ENCODE results near the gene FAM110C.
"Not testable (repeated sequence)": the region's sequence is repeated elsewhere in the genome, so short reads cannot be mapped to it uniquely, and the experiment has no call there.

FAM110C gene

GRCh38 chr2:46471-47345 lies at the start of gene FAM110C:
TSS of gene FAM110C (minus strand) at chr2:46505. CDS start at chr2:46385, 120 bp downstream.
- DNase-seq (ENCODE audit: low read depth), result peak; percentile 26

- DNase-seq (ENCODE audit: low read depth), result no peak
Measured at GRCh38 chr2:92326-92725, 46.0 kb upstream of the FAM110C start.

- DNase-seq (ENCODE audit: low read depth), result no peak
Measured at GRCh38 chr2:90645-91312, 44.5 kb upstream of the FAM110C start.

GRCh38 chr2:85761-86160 lies 39.5 kb upstream of the FAM110C start:
- no peak for DNase-seq (ENCODE audit: low read depth)

GRCh38 chr2:84121-84520 lies 37.8 kb upstream of the FAM110C start:
- DNase-seq (ENCODE audit: low read depth), result no peak

- no peak for DNase-seq (ENCODE audit: low read depth)
Measured at GRCh38 chr2:80971-81736, 34.8 kb upstream of the FAM110C start.

GRCh38 chr2:80378-80777 lies 34.1 kb upstream of the FAM110C start:
- no peak for DNase-seq (ENCODE audit: low read depth)

GRCh38 chr2:71309-72035 lies 25.2 kb upstream of the FAM110C start:
- no peak for DNase-seq (ENCODE audit: low read depth)

- no peak for DNase-seq (ENCODE audit: low read depth)
Measured at GRCh38 chr2:69366-70344, 23.4 kb upstream of the FAM110C start.

GRCh38 chr2:68637-69036 lies 22.3 kb upstream of the FAM110C start:
- DNase-seq (ENCODE audit: low read depth), result not testable (repeated sequence)

- DNase-seq (ENCODE audit: low read depth), result no peak
Measured at GRCh38 chr2:66853-67252, 20.5 kb upstream of the FAM110C start.

- no peak for DNase-seq (ENCODE audit: low read depth)
Measured at GRCh38 chr2:65121-65520, 18.8 kb upstream of the FAM110C start.

- DNase-seq (ENCODE audit: low read depth), result no peak
Measured at GRCh38 chr2:55587-56448, 9.5 kb upstream of the FAM110C start.

GRCh38 chr2:51613-52012 lies 5.3 kb upstream of the FAM110C start:
- no peak for DNase-seq (ENCODE audit: low read depth)

GRCh38 chr2:47737-48136 lies 1.4 kb upstream of the FAM110C start:
- no peak for DNase-seq (ENCODE audit: low read depth)

- no peak for DNase-seq (ENCODE audit: low read depth)
Measured at GRCh38 chr2:47346-47725, 1.0 kb upstream of the FAM110C start.

- DNase-seq (ENCODE audit: low read depth), result no peak
Measured at GRCh38 chr2:46131-46470, 204 bp downstream of the FAM110C start.

- DNase-seq (ENCODE audit: low read depth), result no peak
Measured at GRCh38 chr2:45342-46130, 769 bp downstream of the FAM110C start.

- DNase-seq (ENCODE audit: low read depth), result no peak
Measured at GRCh38 chr2:44748-45341, 1.5 kb downstream of the FAM110C start.
